Panc1 (cell line): ENCODE data around the gene UPF3A. TPM values are rescaled to one million over a fixed set of nuclear protein-coding genes. Genes with fewer than 3 reads are reported as not detected.

Source experiments
- ATAC-seq: fragments of 200-7000 bp; cut with Tn5 transposase; 2 replicates; pipeline ENCODE4 v1.9.1; 2020; ENCODE audit warnings: mild to moderate bottlenecking, moderate library complexity
- Bru-seq: library from RNA; stranded (reverse); fragments of 400-500 nt; gene quantifications from one replicate; lab custom pipeline; 2021; lab: Mats Ljungman, UMichigan
- BruChase-seq, 2 experiments: library from RNA; stranded (reverse); fragments of 400-500 nt; gene quantifications; one replicate each; lab custom pipeline; 2021; lab: Mats Ljungman, UMichigan
- BruUV-seq: library from RNA; stranded (reverse); fragments of 400-500 nt; replicated peaks from 2 replicates; lab custom pipeline; 2021; lab: Mats Ljungman, UMichigan
- CTCF ChIA-PET: fragments of 300-600 bp; sonication (Branson Sonifier 250); formaldehyde crosslinking; loops from one replicate; lab custom pipeline; 2022; ENCODE audit warnings: antibody characterized with exemption; lab: Charles Lee
- POLR2A ChIA-PET: fragments of 300-600 bp; sonication (Branson Sonifier 250); formaldehyde crosslinking; loops from one replicate; lab custom pipeline; 2022; ENCODE audit warnings: antibody characterized with exemption; lab: Charles Lee
- DNase-seq: peaks from one replicate; pipeline ENCODE4 v3.0.0-alpha.2; 2010; ENCODE audit warnings: low read depth, low spot score
- H3K27ac ChIP-seq: 2 replicates; pipeline ENCODE4 v1.5.1; 2011; ENCODE audit warnings: mild to moderate bottlenecking, low read length, inconsistent platforms
- H3K27me3 ChIP-seq: fragments of 200-500 bp; sonication (Bioruptor generic); 2 replicates; pipeline ENCODE4 v1.6.0; 2014; ENCODE audit warnings: low read length, inconsistent platforms; ENCODE audit not compliant: control insufficient read depth, insufficient read depth
- H3K36me3 ChIP-seq: fragments of 200-500 bp; sonication (Bioruptor generic); 2 replicates; pipeline ENCODE4 v1.5.1; 2014; ENCODE audit warnings: inconsistent platforms, mild to moderate bottlenecking, low read length, moderate library complexity; ENCODE audit not compliant: control insufficient read depth, insufficient read depth
- H3K4me1 ChIP-seq: 2 replicates; pipeline ENCODE4 v1.5.1; 2011; ENCODE audit warnings: inconsistent platforms, mild to moderate bottlenecking, low read length, moderate library complexity; ENCODE audit not compliant: control insufficient read depth, insufficient read depth
- H3K4me3 ChIP-seq, 2 experiments: 2 replicates each; pipeline ENCODE4 v1.5.1; 2011 to 2012; ENCODE audit warnings: low read depth in 2 of 2, low read length in 2 of 2, mild to moderate bottlenecking in 2 of 2, inconsistent platforms in 1 of 2, moderate library complexity in 1 of 2
- H3K9me3 ChIP-seq: fragments of 200-500 bp; sonication (Bioruptor generic); 2 replicates; pipeline ENCODE4 v1.5.1; 2014; ENCODE audit warnings: low read depth, mild to moderate bottlenecking, inconsistent platforms, low read length, moderate library complexity; ENCODE audit not compliant: control insufficient read depth, insufficient read depth
- POLR2AphosphoS5 ChIP-seq: IDR thresholded peaks from 2 replicates; pipeline ENCODE4 v1.6.1; 2012; ENCODE audit warnings: mild to moderate bottlenecking, low read depth, low read length, moderate library complexity
- SIN3A ChIP-seq: IDR thresholded peaks from 2 replicates; pipeline ENCODE4 v1.6.1; 2012; ENCODE audit warnings: low read depth, mild to moderate bottlenecking, low read length, moderate library complexity, borderline replicate concordance; ENCODE audit not compliant: insufficient read depth
- TCF7L2 ChIP-seq: IDR thresholded peaks from 2 replicates; pipeline ENCODE4 v1.6.1; 2011; ENCODE audit warnings: mild to moderate bottlenecking, low read depth, low read length, inconsistent platforms
- in situ Hi-C: cut with HindIII; loops from 2 replicates; pipeline ENCODE4 v1.10.0; 2016; ENCODE audit warnings: low sequenced_read_pairs, low pct_unique_long_range_greater_than_20kb
- intact Hi-C: fragments of 100-400 bp; cut with micrococcal nuclease; formaldehyde crosslinking; loops from one replicate; pipeline ENCODE4 v1.10.0; 2022; ENCODE audit not compliant: unreplicated experiment
- long read RNA-seq: library from polyadenylated mRNA; unstranded; transcript quantifications from one replicate; pipeline ENCODE4 v2.0.0, GENCODE V29; 2021; ENCODE audit not compliant: unreplicated experiment
- polyA plus RNA-seq: library from polyadenylated mRNA; unstranded; fragments of >200 nt; gene quantifications from one replicate; pipeline ENCODE4 v1.2.1, GENCODE V29; 2012; ENCODE audit warnings: missing spikeins; ENCODE audit not compliant: insufficient read length
- total RNA-seq: library from RNA; stranded (reverse); gene quantifications from one replicate; pipeline ENCODE4 v1.2.1, GENCODE V29; 2021; ENCODE audit not compliant: unreplicated experiment
- TF ChIP-seq, protein P1 (sequence below), 2 experiments: IDR thresholded peaks; 2 replicates each; pipeline ENCODE4 v1.6.1; 2011 to 2012; ENCODE audit warnings: low read depth in 2 of 2, control low read depth in 1 of 2, low read length in 1 of 2, mild to moderate bottlenecking in 1 of 2, moderate library complexity in 1 of 2; ENCODE audit not compliant: insufficient read depth in 1 of 2
- TF ChIP-seq, protein P2 (sequence below): fragments of 450-650 bp; IDR thresholded peaks from 2 replicates; pipeline ENCODE4 v1.5.1; 2017; ENCODE audit warnings: mild to moderate bottlenecking

UPF3A gene, protein sequence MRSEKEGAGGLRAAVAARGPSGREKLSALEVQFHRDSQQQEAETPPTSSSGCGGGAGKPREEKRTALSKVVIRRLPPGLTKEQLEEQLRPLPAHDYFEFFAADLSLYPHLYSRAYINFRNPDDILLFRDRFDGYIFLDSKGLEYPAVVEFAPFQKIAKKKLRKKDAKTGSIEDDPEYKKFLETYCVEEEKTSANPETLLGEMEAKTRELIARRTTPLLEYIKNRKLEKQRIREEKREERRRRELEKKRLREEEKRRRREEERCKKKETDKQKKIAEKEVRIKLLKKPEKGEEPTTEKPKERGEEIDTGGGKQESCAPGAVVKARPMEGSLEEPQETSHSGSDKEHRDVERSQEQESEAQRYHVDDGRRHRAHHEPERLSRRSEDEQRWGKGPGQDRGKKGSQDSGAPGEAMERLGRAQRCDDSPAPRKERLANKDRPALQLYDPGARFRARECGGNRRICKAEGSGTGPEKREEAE
- total RNA-seq (36.3 TPM), Bru-seq, nascent RNA (percentile 82 among the genes with signal in this experiment), BruChase-seq, experiment 1, labeled RNA remaining after a 2-hour chase (percentile 91 among the genes with signal in this experiment), BruChase-seq, experiment 2, labeled RNA remaining after a 6-hour chase (percentile 88 among the genes with signal in this experiment)
- polyA plus RNA-seq, result 39.3 TPM
- long read RNA-seq, transcript UPF3A-205 (3 exons, 423 nt), result major isoform, 5 of 77 reads
- long read RNA-seq, partial matches to known transcripts, result 41 of 77 reads
- long read RNA-seq, other reads (novel, unspliced or antisense), result 24 of 77 reads

DNA sequence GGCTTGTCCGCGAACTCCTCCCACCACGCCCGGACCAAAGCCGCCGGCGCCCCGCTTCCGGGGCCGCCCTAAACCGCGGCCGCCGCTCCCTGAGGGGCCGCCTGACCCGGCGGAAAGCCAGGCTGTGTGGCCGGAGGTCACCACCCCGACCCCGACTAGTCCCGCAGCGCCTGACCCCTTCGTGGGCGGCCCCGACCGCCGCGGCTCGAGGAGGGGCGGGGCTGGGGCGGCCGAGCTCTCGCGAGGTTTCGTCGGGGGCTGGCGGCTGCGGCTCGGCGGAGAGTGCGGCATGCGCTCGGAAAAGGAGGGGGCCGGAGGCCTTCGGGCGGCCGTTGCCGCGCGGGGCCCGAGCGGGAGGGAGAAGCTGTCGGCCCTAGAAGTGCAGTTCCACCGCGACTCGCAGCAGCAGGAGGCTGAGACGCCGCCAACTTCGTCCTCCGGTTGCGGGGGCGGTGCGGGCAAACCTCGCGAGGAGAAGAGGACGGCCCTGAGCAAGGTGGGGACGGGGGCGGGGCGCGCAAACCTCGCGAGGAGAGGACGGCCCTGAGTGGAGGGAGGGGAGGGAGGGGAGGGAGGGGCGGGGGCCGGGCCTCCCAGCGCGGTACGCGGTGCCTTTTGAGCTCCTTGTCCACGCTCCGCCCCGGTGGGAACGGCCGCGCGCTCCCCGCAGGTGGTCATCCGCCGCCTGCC lies at the start of gene UPF3A:
Gene UPF3A, plus strand, starts transcription at position 251 of the 690 bp plus-strand sequence. Its CDS starts 39 bp downstream, at position 290.
- H3K4me3 ChIP-seq, result peak within 1 kb of the TSS; percentile 81 to 85
- peak within 1 kb of the TSS; percentile 93 for H3K27ac ChIP-seq
- ATAC-seq (peak; percentile 93), DNase-seq (no peak)
- no peaks in the 10 kb centered on the region for H3K9me3 ChIP-seq
- TF ChIP-seq TCF7L2, result peak; percentile 94
- TF ChIP-seq, protein P1, sequence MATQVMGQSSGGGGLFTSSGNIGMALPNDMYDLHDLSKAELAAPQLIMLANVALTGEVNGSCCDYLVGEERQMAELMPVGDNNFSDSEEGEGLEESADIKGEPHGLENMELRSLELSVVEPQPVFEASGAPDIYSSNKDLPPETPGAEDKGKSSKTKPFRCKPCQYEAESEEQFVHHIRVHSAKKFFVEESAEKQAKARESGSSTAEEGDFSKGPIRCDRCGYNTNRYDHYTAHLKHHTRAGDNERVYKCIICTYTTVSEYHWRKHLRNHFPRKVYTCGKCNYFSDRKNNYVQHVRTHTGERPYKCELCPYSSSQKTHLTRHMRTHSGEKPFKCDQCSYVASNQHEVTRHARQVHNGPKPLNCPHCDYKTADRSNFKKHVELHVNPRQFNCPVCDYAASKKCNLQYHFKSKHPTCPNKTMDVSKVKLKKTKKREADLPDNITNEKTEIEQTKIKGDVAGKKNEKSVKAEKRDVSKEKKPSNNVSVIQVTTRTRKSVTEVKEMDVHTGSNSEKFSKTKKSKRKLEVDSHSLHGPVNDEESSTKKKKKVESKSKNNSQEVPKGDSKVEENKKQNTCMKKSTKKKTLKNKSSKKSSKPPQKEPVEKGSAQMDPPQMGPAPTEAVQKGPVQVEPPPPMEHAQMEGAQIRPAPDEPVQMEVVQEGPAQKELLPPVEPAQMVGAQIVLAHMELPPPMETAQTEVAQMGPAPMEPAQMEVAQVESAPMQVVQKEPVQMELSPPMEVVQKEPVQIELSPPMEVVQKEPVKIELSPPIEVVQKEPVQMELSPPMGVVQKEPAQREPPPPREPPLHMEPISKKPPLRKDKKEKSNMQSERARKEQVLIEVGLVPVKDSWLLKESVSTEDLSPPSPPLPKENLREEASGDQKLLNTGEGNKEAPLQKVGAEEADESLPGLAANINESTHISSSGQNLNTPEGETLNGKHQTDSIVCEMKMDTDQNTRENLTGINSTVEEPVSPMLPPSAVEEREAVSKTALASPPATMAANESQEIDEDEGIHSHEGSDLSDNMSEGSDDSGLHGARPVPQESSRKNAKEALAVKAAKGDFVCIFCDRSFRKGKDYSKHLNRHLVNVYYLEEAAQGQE (IDR thresholded peaks at IDR 0.05; ENCODE audit: insufficient read depth in 1 of 2, low read depth in 2 of 2, low read length in 1 of 2), result no peak
- TF ChIP-seq, protein P2, sequence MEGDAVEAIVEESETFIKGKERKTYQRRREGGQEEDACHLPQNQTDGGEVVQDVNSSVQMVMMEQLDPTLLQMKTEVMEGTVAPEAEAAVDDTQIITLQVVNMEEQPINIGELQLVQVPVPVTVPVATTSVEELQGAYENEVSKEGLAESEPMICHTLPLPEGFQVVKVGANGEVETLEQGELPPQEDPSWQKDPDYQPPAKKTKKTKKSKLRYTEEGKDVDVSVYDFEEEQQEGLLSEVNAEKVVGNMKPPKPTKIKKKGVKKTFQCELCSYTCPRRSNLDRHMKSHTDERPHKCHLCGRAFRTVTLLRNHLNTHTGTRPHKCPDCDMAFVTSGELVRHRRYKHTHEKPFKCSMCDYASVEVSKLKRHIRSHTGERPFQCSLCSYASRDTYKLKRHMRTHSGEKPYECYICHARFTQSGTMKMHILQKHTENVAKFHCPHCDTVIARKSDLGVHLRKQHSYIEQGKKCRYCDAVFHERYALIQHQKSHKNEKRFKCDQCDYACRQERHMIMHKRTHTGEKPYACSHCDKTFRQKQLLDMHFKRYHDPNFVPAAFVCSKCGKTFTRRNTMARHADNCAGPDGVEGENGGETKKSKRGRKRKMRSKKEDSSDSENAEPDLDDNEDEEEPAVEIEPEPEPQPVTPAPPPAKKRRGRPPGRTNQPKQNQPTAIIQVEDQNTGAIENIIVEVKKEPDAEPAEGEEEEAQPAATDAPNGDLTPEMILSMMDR, result no peak
- peak; percentile 65 for TF ChIP-seq POLR2AphosphoS5
- TF ChIP-seq SIN3A, result 0 out of 2 replicates have a peak, but pooled peaks have one; percentile 35
- intact Hi-C loops (no loop called here), in situ Hi-C loops (no loop called here)
- ChIA-PET CTCF (no interaction called here), POLR2A (interaction anchor here (0.6 kb wide), 1 partner anchor 35 kb away, joined by 3 read pairs; no protein-coding TSS in a partner anchor)
- H3K36me3 ChIP-seq, result peaks cover 3% of the 10 kb centered on the region; the same call in 1 of the 2 replicates
- H3K4me1 ChIP-seq, result peaks cover 16% of the 10 kb centered on the region
- no TSS peak for BruUV-seq
- H3K27me3 ChIP-seq, result no peaks in the 10 kb centered on the region

DNA sequence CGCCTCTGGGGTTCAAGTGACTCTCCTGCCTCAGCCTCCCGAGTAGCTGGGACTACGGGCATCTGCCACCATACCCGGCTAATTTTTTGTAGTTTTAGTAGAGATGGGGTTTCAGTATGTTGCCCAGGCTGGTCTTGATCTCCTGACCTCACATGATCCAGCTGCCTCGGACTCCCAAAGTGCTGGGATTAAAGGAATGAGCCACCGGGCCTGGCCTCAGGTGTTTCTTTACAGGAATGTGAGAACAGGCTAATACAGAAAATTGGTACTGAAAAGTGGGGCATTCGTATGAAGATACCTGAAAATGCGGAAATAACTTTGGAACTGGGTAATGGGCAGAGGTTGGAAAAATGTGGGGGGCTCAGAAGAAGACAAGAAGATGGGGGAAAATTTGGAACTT lies 49.5 kb upstream of the UPF3A start:
- no TSS peak for BruUV-seq
- H3K9me3 ChIP-seq, result no peaks in the 10 kb centered on the region
- no peak overlapping the region for H3K27ac ChIP-seq
- DNase-seq (no peak), ATAC-seq (no peak)
- intact Hi-C loops, result no loop called here
- ChIA-PET CTCF (no interaction called here), POLR2A (no interaction called here)
- TF ChIP-seq SIN3A, result no peak
- TF ChIP-seq TCF7L2, result no peak
- TF ChIP-seq, protein P2, result no peak
- TF ChIP-seq, protein P1 (IDR thresholded peaks at IDR 0.05; ENCODE audit: insufficient read depth in 1 of 2, low read depth in 2 of 2, low read length in 1 of 2), result no peak
- no peak for TF ChIP-seq POLR2AphosphoS5
- H3K4me3 ChIP-seq, result no peak overlapping the region
- H3K36me3 ChIP-seq, result peaks cover 5% of the 10 kb centered on the region
- peaks cover 6% of the 10 kb centered on the region; the same call in 1 of the 2 replicates for H3K4me1 ChIP-seq
- H3K27me3 ChIP-seq, result no peaks in the 10 kb centered on the region
- in situ Hi-C loops, result no loop called here
